CD8-positive, alpha-beta memory T cell (primary cell): ENCODE measurements around the gene PRPS2. TPM values are rescaled to one million over a fixed set of nuclear protein-coding genes. Genes with fewer than 3 reads are reported as not detected.

ENCODE experiments used
- CTCF ChIA-PET: fragments of 350-600 bp; sonication (Branson Sonifier 250); formaldehyde crosslinking; loops from one replicate; lab custom pipeline; 2021; ENCODE audit warnings: antibody characterized with exemption; lab: Charles Lee
- POLR2A ChIA-PET: fragments of 350-600 bp; sonication (Branson Sonifier 250); formaldehyde crosslinking; loops from one replicate; lab custom pipeline; 2021; ENCODE audit warnings: antibody characterized with exemption; lab: Charles Lee
- DNase-seq, 5 donors: peaks; one replicate each; pipeline versions ENCODE4 v3.0.0 to v3.0.0-alpha.2; 2020 to 2022; ENCODE audit warnings: mixed read lengths in 1 of 5
- H3K27ac ChIP-seq: one replicate; pipeline ENCODE4 v1.7.0; 2013; ENCODE audit warnings: low read depth, mild to moderate bottlenecking, low read length, moderate library complexity
- H3K27me3 ChIP-seq: 2 replicates; pipeline ENCODE4 v1.7.0; 2013; ENCODE audit warnings: low read length, mild to moderate bottlenecking; ENCODE audit not compliant: insufficient read depth, poor library complexity, severe bottlenecking
- H3K36me3 ChIP-seq: 2 replicates; pipeline ENCODE4 v1.7.0; 2013; ENCODE audit warnings: mild to moderate bottlenecking, low read length, moderate library complexity; ENCODE audit not compliant: insufficient read depth
- H3K4me1 ChIP-seq: 2 replicates; pipeline ENCODE4 v1.7.0; 2013; ENCODE audit warnings: mild to moderate bottlenecking, low read length, moderate library complexity; ENCODE audit not compliant: insufficient read depth
- H3K4me3 ChIP-seq: 2 replicates; pipeline ENCODE4 v1.7.0; 2013; ENCODE audit warnings: mild to moderate bottlenecking, low read length
- H3K9me3 ChIP-seq: 2 replicates; pipeline ENCODE4 v1.7.0; 2013; ENCODE audit warnings: mild to moderate bottlenecking, low read length
- H3K27ac Mint-ChIP-seq, 8 donors: one replicate each; pipeline ENCODE4 v1.8.0; 2020 to 2021; ENCODE audit warnings: mixed read lengths in 8 of 8, mild to moderate bottlenecking in 6 of 8, inconsistent platforms in 3 of 8, moderate library complexity in 3 of 8
- H3K27me3 Mint-ChIP-seq, 2 donors: one replicate each; pipeline ENCODE4 v1.8.0; 2020 to 2021; ENCODE audit warnings: mixed read lengths in 2 of 2, mild to moderate bottlenecking in 1 of 2, moderate library complexity in 1 of 2
- H3K36me3 Mint-ChIP-seq, 3 donors: one replicate each; pipeline ENCODE4 v1.8.0; 2020 to 2021; ENCODE audit warnings: mixed read lengths in 3 of 3, inconsistent platforms in 1 of 3, mild to moderate bottlenecking in 1 of 3
- H3K4me1 Mint-ChIP-seq, 3 donors: one replicate each; pipeline ENCODE4 v1.8.0; 2020 to 2021; ENCODE audit warnings: mixed read lengths in 3 of 3, inconsistent platforms in 1 of 3, mild to moderate bottlenecking in 1 of 3
- H3K4me3 Mint-ChIP-seq, 7 donors: one replicate each; pipeline ENCODE4 v1.8.0; 2020 to 2021; ENCODE audit warnings: mixed read lengths in 7 of 7, mild to moderate bottlenecking in 6 of 7, moderate library complexity in 4 of 7, inconsistent platforms in 2 of 7
- H3K9me3 Mint-ChIP-seq, 5 donors: one replicate each; pipeline ENCODE4 v1.8.0; 2020 to 2022; ENCODE audit warnings: mixed read lengths in 5 of 5, mild to moderate bottlenecking in 3 of 5, moderate library complexity in 2 of 5, inconsistent platforms in 1 of 5
- polyA plus RNA-seq: library from polyadenylated mRNA; unstranded; fragments of 300-500 nt; fragmentation: Illumina TruSeq; gene quantifications from one replicate; pipeline ENCODE4 v1.2.3, GENCODE V29; 2021
- total RNA-seq, 2 experiments: library from RNA; stranded (reverse); gene quantifications; one replicate each; pipeline ENCODE4 v1.2.3, GENCODE V29; 2021

The PRPS2 gene
- 10 to 100 TPM; 80.4 to 81.8 TPM for total RNA-seq
- 28.8 TPM for polyA plus RNA-seq

GRCh38 chrX:12791257-12792228 lies at the start of gene PRPS2:
Gene PRPS2, plus strand, starts transcription at chrX:12791412. Its CDS starts 86 bp downstream, at chrX:12791498.
- H3K27ac Mint-ChIP-seq, result peak within 1 kb of the TSS; percentile 65 to 89 (median 76)
- Histone ChIP-seq H3K9me3 (no peaks in the 10 kb centered on the region), H3K4me1 (peaks cover 6% of the 10 kb centered on the region), H3K27ac (no peak within 1 kb of the TSS), H3K27me3 (no peaks in the 10 kb centered on the region), H3K4me3 (peak within 1 kb of the TSS; percentile 77), H3K36me3 (no peaks in the 10 kb centered on the region)
- POLR2A ChIA-PET, result no interaction called here
- CTCF ChIA-PET, result interaction anchor here (1.0 to 1.6 kb wide), 2 partner anchors 20 kb away, joined by 3 to 10 read pairs; no protein-coding TSS in a partner anchor
- peak within 1 kb of the TSS; percentile 85 to 95 (median 89) for H3K4me3 Mint-ChIP-seq
- peaks cover 0 to 2% (median 0%) of the 10 kb centered on the region in 5 donors for H3K9me3 Mint-ChIP-seq
- DNase-seq, result peak; percentile 59 to 80 (median 63)
- H3K27me3 Mint-ChIP-seq, result peaks cover 0 to 5% of the 10 kb centered on the region in 2 donors
- peaks cover 0 to 8% (median 0%) of the 10 kb centered on the region in 3 donors for H3K36me3 Mint-ChIP-seq
- H3K4me1 Mint-ChIP-seq, result peaks cover 12 to 40% (median 27%) of the 10 kb centered on the region in 3 donors

GRCh38 chrX:12741416-12741815 lies 49.8 kb upstream of the PRPS2 start:
- Histone ChIP-seq H3K27me3 (no peaks in the 10 kb centered on the region), H3K4me1 (no peaks in the 10 kb centered on the region), H3K4me3 (no peak overlapping the region), H3K36me3 (no peaks in the 10 kb centered on the region), H3K9me3 (no peaks in the 10 kb centered on the region), H3K27ac (no peak overlapping the region)
- Mint-ChIP-seq H3K27me3 (peaks cover 3 to 5% of the 10 kb centered on the region in 2 donors), H3K9me3 (peaks cover 0 to 1% (median 0%) of the 10 kb centered on the region in 5 donors), H3K4me3 (no peak overlapping the region), H3K36me3 (no peaks in the 10 kb centered on the region), H3K27ac (no peak overlapping the region), H3K4me1 (no peaks in the 10 kb centered on the region)
- ChIA-PET POLR2A (no interaction called here), CTCF (no interaction called here)
- no peak for DNase-seq

- no peak for DNase-seq
- CTCF ChIA-PET, result no interaction called here
- POLR2A ChIA-PET, result no interaction called here
- no peaks in the 10 kb centered on the region for H3K27me3 ChIP-seq
- H3K36me3 Mint-ChIP-seq, result no peaks in the 10 kb centered on the region
- no peaks in the 10 kb centered on the region for H3K4me1 ChIP-seq
- no peak overlapping the region for H3K27ac Mint-ChIP-seq
- H3K36me3 ChIP-seq, result no peaks in the 10 kb centered on the region
- peaks cover 0 to 3% of the 10 kb centered on the region in 2 donors for H3K27me3 Mint-ChIP-seq
- H3K9me3 ChIP-seq, result no peaks in the 10 kb centered on the region
- H3K27ac ChIP-seq, result no peak overlapping the region
- no peak overlapping the region for H3K4me3 ChIP-seq
- no peak overlapping the region for H3K4me3 Mint-ChIP-seq
- H3K9me3 Mint-ChIP-seq, result peaks cover 0 to 4% (median 4%) of the 10 kb centered on the region in 5 donors
- no peaks in the 10 kb centered on the region for H3K4me1 Mint-ChIP-seq
These were observed 43.8 kb upstream of the PRPS2 start for GRCh38 chrX:12747433-12747832.

GRCh38 chrX:12751887-12752286 lies 39.3 kb upstream of the PRPS2 start:
- ChIA-PET POLR2A (no interaction called here), CTCF (no interaction called here)
- Histone ChIP-seq H3K27ac (no peak overlapping the region), H3K4me3 (no peak overlapping the region), H3K36me3 (no peaks in the 10 kb centered on the region), H3K4me1 (no peaks in the 10 kb centered on the region), H3K27me3 (no peaks in the 10 kb centered on the region), H3K9me3 (no peaks in the 10 kb centered on the region)
- H3K4me3 Mint-ChIP-seq, result no peak overlapping the region
- no peak overlapping the region for H3K27ac Mint-ChIP-seq
- no peak for DNase-seq
- peaks cover 0 to 4% (median 0%) of the 10 kb centered on the region in 3 donors for H3K36me3 Mint-ChIP-seq
- H3K27me3 Mint-ChIP-seq, result peaks cover 3 to 5% of the 10 kb centered on the region in 2 donors
- H3K4me1 Mint-ChIP-seq, result no peaks in the 10 kb centered on the region
- H3K9me3 Mint-ChIP-seq, result peaks cover 0 to 4% (median 2%) of the 10 kb centered on the region in 5 donors

GRCh38 chrX:12753366-12753765 lies 37.8 kb upstream of the PRPS2 start:
- Histone ChIP-seq H3K4me1 (no peaks in the 10 kb centered on the region), H3K36me3 (no peaks in the 10 kb centered on the region), H3K4me3 (no peak overlapping the region), H3K9me3 (no peaks in the 10 kb centered on the region), H3K27ac (no peak overlapping the region), H3K27me3 (no peaks in the 10 kb centered on the region)
- DNase-seq, result no peak
- H3K4me3 Mint-ChIP-seq, result no peak overlapping the region
- ChIA-PET POLR2A (no interaction called here), CTCF (no interaction called here)
- peaks cover 0 to 4% (median 2%) of the 10 kb centered on the region in 5 donors for H3K9me3 Mint-ChIP-seq
- H3K27me3 Mint-ChIP-seq, result peaks cover 5 to 6% of the 10 kb centered on the region in 2 donors
- no peaks in the 10 kb centered on the region for H3K4me1 Mint-ChIP-seq
- H3K36me3 Mint-ChIP-seq, result peaks cover 0 to 4% (median 0%) of the 10 kb centered on the region in 3 donors
- no peak overlapping the region for H3K27ac Mint-ChIP-seq

GRCh38 chrX:12758291-12758690 lies 32.9 kb upstream of the PRPS2 start:
- CTCF ChIA-PET, result no interaction called here
- H3K27me3 Mint-ChIP-seq, result peaks cover 7 to 18% of the 10 kb centered on the region in 2 donors
- POLR2A ChIA-PET, result no interaction called here

GRCh38 chrX:12767856-12768255 lies 23.4 kb upstream of the PRPS2 start:
- POLR2A ChIA-PET, result no interaction called here
- Histone ChIP-seq H3K4me1 (no peaks in the 10 kb centered on the region), H3K4me3 (no peak overlapping the region), H3K27ac (no peak overlapping the region), H3K9me3 (no peaks in the 10 kb centered on the region), H3K27me3 (no peaks in the 10 kb centered on the region), H3K36me3 (no peaks in the 10 kb centered on the region)
- Mint-ChIP-seq H3K36me3 (peaks cover 0 to under 1% (median 0%) of the 10 kb centered on the region in 3 donors), H3K4me1 (peaks cover 6 to 10% (median 7%) of the 10 kb centered on the region in 3 donors), H3K4me3 (no peak overlapping the region), H3K9me3 (no peaks in the 10 kb centered on the region), H3K27ac (peak overlapping the region in 1 of 8 donors; percentile 28), H3K27me3 (peaks cover 10 to 34% of the 10 kb centered on the region in 2 donors)
- CTCF ChIA-PET, result no interaction called here
- DNase-seq, result no peak

More at GRCh38 chrX:12758291-12758690, 32.9 kb upstream of the PRPS2 start:
- Histone ChIP-seq H3K4me1 (no peaks in the 10 kb centered on the region), H3K4me3 (no peak overlapping the region), H3K27ac (no peak overlapping the region), H3K27me3 (no peaks in the 10 kb centered on the region), H3K36me3 (no peaks in the 10 kb centered on the region), H3K9me3 (no peaks in the 10 kb centered on the region)
- Mint-ChIP-seq H3K4me1 (no peaks in the 10 kb centered on the region), H3K4me3 (no peak overlapping the region), H3K36me3 (peaks cover 0 to 9% (median 0%) of the 10 kb centered on the region in 3 donors), H3K9me3 (no peaks in the 10 kb centered on the region), H3K27ac (no peak overlapping the region)
- no peak for DNase-seq

GRCh38 chrX:12768491-12768890 lies 22.7 kb upstream of the PRPS2 start:
- no peaks in the 10 kb centered on the region for H3K9me3 Mint-ChIP-seq
- CTCF ChIA-PET, result interaction anchor here (0.8 kb wide), 1 partner anchor 997 kb away, joined by 3 read pairs; no protein-coding TSS in a partner anchor

More at GRCh38 chrX:12768491-12768890, 22.7 kb upstream of the PRPS2 start:
- Histone ChIP-seq H3K27ac (no peak overlapping the region), H3K9me3 (no peaks in the 10 kb centered on the region), H3K4me1 (no peaks in the 10 kb centered on the region), H3K27me3 (no peaks in the 10 kb centered on the region), H3K4me3 (no peak overlapping the region), H3K36me3 (no peaks in the 10 kb centered on the region)
- Mint-ChIP-seq H3K4me3 (no peak overlapping the region), H3K36me3 (no peaks in the 10 kb centered on the region), H3K4me1 (peaks cover 6 to 10% (median 7%) of the 10 kb centered on the region in 3 donors), H3K27me3 (peaks cover 10 to 35% of the 10 kb centered on the region in 2 donors), H3K27ac (no peak overlapping the region)
- no peak for DNase-seq
- POLR2A ChIA-PET, result no interaction called here
